ENCODE measurements around the gene HIPK1.

Gene HIPK1

GRCh38 chr1:113913887-113914664 lies 15.0 kb upstream of the HIPK1 start:
- no peak for DNase-seq

GRCh38 chr1:113916974-113917373 lies 12.2 kb upstream of the HIPK1 start:
- DNase-seq = no peak

- DNase-seq = no peak
These were observed 11.6 kb upstream of the HIPK1 start for GRCh38 chr1:113917400-113918082.

- DNase-seq = no peak
These were observed 10.9 kb upstream of the HIPK1 start for GRCh38 chr1:113918243-113918642.

GRCh38 chr1:113922957-113923356 lies 6.2 kb upstream of the HIPK1 start:
- DNase-seq = no peak

- DNase-seq = no peak
These were observed 4.7 kb upstream of the HIPK1 start for GRCh38 chr1:113924473-113924872.

- no peak for DNase-seq
These were observed 765 bp upstream of the HIPK1 start for GRCh38 chr1:113928187-113928930.

GRCh38 chr1:113929750-113930498 lies 800 bp downstream of the HIPK1 start:
- DNase-seq = peak; percentile 65

GRCh38 chr1:113930499-113931161 lies 1.5 kb downstream of the HIPK1 start:
- peak; percentile 76 for DNase-seq

GRCh38 chr1:113931451-113931851 lies 2.3 kb downstream of the HIPK1 start:
- no peak for DNase-seq

GRCh38 chr1:113934006-113934405 lies 4.9 kb downstream of the HIPK1 start:
- no peak for DNase-seq

- DNase-seq = no peak
These were observed 5.5 kb downstream of the HIPK1 start for GRCh38 chr1:113934511-113935055.

- no peak for DNase-seq
These were observed 6.1 kb downstream of the HIPK1 start for GRCh38 chr1:113935176-113935575.

- no peak for DNase-seq
These were observed 6.8 kb downstream of the HIPK1 start for GRCh38 chr1:113935970-113936369.

- DNase-seq = no peak
These were observed 8.0 kb downstream of the HIPK1 start for GRCh38 chr1:113937146-113937545.

- DNase-seq = no peak
These were observed 9.1 kb downstream of the HIPK1 start for GRCh38 chr1:113938192-113938591.

GRCh38 chr1:113940365-113941244 lies 11.5 kb downstream of the HIPK1 start:
- peak; percentile 50 for DNase-seq

GRCh38 chr1:113941245-113941559 lies 12.1 kb downstream of the HIPK1 start:
- DNase-seq = no peak

GRCh38 chr1:113942527-113942926 lies 13.4 kb downstream of the HIPK1 start:
- no peak for DNase-seq

- no peak for DNase-seq
These were observed 14.1 kb downstream of the HIPK1 start for GRCh38 chr1:113943028-113943811.

Data from stimulated activated CD4-positive, alpha-beta T cell treated with anti-CD3 and anti-CD28 coated beads, Interleukin-1b, Interleukin-23, amount 100 ng/mL, for 48 hours (primary cell).